Ishikawa (cell line): Measurements from ENCODE around the gene FASN.

ENCODE experiments used
- CEBPB ChIP-seq: IDR thresholded peaks from 2 replicates; pipeline ENCODE4 v1.6.1; 2012
- CREB1 ChIP-seq: IDR thresholded peaks from 2 replicates; pipeline ENCODE4 v1.6.1; 2012; ENCODE audit warnings: low read depth
- EGR1 ChIP-seq: IDR thresholded peaks from 2 replicates; pipeline ENCODE4 v1.6.1; 2012
- EP300 ChIP-seq: IDR thresholded peaks from 2 replicates; pipeline ENCODE4 v1.6.1; 2012; ENCODE audit warnings: borderline replicate concordance
- FOXM1 ChIP-seq: IDR thresholded peaks from 2 replicates; pipeline ENCODE4 v1.6.1; 2012; ENCODE audit warnings: low read depth, borderline replicate concordance
- NFIC ChIP-seq: IDR thresholded peaks from 2 replicates; pipeline ENCODE4 v1.6.1; 2012
- RAD21 ChIP-seq: IDR thresholded peaks from 2 replicates; pipeline ENCODE4 v1.6.1; 2012; ENCODE audit warnings: low read depth
- TAF1 ChIP-seq: IDR thresholded peaks from 2 replicates; pipeline ENCODE4 v1.6.1; 2012; ENCODE audit warnings: low read depth, mild to moderate bottlenecking
- TCF12 ChIP-seq: IDR thresholded peaks from 2 replicates; pipeline ENCODE4 v1.6.1; 2012; ENCODE audit warnings: low read depth
- TEAD4 ChIP-seq: IDR thresholded peaks from 2 replicates; pipeline ENCODE4 v1.6.1; 2012
- YY1 ChIP-seq: IDR thresholded peaks from 2 replicates; pipeline ENCODE4 v1.6.1; 2012; ENCODE audit warnings: low read depth
- ZBTB7A ChIP-seq: IDR thresholded peaks from 2 replicates; pipeline ENCODE4 v1.6.1; 2012; ENCODE audit warnings: low read depth
- TF ChIP-seq, protein P1 (sequence below): IDR thresholded peaks from 2 replicates; pipeline ENCODE4 v1.6.1; 2012
- TF ChIP-seq, protein P2 (sequence below): IDR thresholded peaks from 2 replicates; pipeline ENCODE4 v1.6.1; 2012
- TF ChIP-seq, protein P3 (sequence below): IDR thresholded peaks from 2 replicates; pipeline ENCODE4 v1.6.1; 2012; ENCODE audit warnings: low read depth, mild to moderate bottlenecking

Gene FASN

DNA sequence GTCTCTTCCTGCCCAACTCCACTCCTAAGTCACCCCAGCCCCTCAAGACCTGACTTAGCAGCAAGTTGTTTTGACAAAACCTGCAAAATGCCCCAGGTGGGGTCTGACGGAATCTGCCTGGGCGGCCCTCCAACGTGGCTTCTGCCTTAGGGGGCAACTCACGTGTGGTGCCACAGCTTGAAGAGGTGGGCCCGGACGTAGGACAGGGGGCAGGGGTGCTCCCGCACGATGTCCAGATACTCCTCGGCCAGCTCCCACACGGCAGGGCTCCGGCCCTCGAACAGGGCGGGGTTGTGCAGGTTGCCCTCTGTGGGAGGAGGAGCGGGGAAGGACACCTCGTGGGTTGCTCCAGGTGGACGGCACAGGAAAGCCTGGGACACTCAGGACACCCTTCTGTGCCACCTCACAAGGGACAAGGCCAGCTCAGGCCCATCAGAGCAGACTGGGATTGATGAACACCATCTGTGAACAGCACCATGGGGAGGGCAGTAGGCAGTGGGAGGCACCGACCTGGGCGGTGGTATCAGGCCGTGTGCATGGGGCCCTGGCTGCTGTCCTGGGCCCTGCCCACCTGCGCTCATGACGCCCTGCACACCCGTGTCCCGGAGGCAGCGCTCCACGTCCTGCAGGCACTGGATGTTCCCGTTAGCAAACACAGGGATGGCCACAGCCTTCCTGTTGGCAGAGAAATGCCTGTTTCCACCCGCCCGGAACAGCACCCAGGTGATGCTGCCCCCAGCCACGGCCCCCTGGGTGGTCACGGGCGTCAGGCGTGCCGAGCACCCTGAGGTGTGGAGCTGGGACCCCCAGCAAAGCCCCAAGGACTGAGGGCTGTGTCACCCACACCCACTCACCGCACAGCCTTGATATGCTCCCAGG lies 36.8 kb downstream of the FASN start:
- TF ChIP-seq, protein P1, sequence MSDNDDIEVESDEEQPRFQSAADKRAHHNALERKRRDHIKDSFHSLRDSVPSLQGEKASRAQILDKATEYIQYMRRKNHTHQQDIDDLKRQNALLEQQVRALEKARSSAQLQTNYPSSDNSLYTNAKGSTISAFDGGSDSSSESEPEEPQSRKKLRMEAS = no peak
- TF ChIP-seq FOXM1 (no peak), TEAD4 (no peak), TAF1 (no peak), CEBPB (no peak), EGR1 (no peak), CREB1 (no peak), YY1 (no peak), NFIC (no peak), RAD21 (no peak), TCF12 (no peak), EP300 (no peak), ZBTB7A (no peak)
- TF ChIP-seq, protein P2, sequence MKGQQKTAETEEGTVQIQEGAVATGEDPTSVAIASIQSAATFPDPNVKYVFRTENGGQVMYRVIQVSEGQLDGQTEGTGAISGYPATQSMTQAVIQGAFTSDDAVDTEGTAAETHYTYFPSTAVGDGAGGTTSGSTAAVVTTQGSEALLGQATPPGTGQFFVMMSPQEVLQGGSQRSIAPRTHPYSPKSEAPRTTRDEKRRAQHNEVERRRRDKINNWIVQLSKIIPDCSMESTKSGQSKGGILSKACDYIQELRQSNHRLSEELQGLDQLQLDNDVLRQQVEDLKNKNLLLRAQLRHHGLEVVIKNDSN = no peak
- TF ChIP-seq, protein P3, sequence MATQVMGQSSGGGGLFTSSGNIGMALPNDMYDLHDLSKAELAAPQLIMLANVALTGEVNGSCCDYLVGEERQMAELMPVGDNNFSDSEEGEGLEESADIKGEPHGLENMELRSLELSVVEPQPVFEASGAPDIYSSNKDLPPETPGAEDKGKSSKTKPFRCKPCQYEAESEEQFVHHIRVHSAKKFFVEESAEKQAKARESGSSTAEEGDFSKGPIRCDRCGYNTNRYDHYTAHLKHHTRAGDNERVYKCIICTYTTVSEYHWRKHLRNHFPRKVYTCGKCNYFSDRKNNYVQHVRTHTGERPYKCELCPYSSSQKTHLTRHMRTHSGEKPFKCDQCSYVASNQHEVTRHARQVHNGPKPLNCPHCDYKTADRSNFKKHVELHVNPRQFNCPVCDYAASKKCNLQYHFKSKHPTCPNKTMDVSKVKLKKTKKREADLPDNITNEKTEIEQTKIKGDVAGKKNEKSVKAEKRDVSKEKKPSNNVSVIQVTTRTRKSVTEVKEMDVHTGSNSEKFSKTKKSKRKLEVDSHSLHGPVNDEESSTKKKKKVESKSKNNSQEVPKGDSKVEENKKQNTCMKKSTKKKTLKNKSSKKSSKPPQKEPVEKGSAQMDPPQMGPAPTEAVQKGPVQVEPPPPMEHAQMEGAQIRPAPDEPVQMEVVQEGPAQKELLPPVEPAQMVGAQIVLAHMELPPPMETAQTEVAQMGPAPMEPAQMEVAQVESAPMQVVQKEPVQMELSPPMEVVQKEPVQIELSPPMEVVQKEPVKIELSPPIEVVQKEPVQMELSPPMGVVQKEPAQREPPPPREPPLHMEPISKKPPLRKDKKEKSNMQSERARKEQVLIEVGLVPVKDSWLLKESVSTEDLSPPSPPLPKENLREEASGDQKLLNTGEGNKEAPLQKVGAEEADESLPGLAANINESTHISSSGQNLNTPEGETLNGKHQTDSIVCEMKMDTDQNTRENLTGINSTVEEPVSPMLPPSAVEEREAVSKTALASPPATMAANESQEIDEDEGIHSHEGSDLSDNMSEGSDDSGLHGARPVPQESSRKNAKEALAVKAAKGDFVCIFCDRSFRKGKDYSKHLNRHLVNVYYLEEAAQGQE = no peak

DNA sequence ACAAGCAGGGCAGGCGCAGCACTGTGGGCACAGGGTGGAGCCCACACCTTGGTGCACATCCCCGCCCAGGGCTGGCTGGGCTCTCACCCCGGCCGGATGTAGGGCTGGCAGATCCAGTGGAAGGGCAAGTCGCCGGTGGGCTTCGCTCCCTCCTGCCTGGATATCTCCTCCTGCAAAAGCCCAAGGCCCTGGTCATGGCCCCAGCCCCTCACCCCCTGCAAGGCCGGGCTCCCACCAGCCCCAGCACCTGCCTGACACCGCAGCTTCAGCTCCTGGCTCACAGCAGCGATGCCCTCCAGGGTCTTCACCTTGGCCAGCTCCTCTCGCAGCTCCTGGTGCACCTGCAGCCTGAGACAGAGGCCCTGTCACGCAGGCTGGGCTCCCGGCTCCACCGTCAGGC lies 37.4 kb downstream of the FASN start:
- TF ChIP-seq CEBPB (no peak), EP300 (no peak), YY1 (no peak), CREB1 (no peak), NFIC (no peak), TAF1 (no peak), EGR1 (no peak), ZBTB7A (no peak), TEAD4 (no peak), FOXM1 (no peak), RAD21 (no peak), TCF12 (no peak)
- TF ChIP-seq, protein P3 = no peak
- TF ChIP-seq, protein P2 = no peak
- TF ChIP-seq, protein P1 = no peak

DNA sequence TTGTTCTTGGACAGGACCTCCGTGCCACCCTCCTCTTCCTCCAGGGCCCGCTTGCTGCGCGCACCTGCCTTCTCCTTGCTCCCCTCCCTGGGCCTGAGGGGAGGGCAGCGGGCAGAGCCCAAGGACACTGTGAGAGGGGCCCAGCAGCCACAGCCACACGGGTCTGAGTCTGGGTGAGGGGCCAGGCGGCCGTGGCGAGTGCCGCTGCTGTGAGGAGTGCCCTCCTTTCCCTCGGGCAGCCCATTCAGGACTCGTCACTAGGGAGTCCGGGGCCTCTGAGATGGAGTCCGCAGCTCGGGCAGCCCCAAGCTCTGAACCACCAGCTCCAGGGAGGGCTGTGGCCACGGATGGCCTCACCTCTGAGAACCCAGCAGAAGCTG lies 38.0 kb downstream of the FASN start:
- TF ChIP-seq NFIC (no peak), CREB1 (no peak)
- TF ChIP-seq, protein P3 = no peak

DNA sequence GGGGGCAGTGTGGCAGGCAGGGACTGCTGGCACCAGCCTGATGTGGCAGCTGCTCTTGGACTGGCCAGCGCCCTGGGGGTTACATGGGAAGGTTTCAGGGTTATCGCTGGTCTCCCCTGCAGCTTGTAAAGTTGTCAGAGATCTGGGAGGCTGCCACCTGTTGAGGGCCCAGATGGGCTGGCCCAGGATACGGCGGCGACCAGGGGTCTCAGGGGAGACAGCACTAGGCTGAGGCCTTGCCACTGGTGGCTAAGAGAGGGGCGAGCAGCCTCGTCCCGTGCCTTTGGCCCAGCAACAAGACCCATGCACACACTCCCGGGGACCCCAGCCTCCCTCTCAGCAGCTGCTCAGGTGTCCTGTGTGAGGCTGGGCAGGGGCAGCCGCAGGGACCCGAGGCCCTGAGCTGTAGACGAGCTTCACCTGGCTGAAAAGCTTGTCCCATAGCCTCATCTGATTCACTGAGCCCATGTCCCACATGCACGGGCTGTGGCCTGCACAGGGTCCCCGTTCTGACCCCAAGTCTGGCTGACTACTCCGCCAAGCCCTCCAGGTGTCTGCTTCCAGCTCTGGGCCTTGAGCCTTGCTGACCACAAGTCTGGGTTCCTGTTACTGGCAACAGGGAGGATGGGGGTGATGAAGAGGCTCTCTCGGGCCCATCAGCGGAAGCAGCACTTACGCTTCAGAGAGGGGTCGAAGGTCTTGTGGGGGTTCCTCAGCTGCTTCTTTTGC lies 38.6 kb downstream of the FASN start:
- TF ChIP-seq ZBTB7A (no peak), YY1 (no peak), CEBPB (no peak), EGR1 (no peak), RAD21 (no peak), FOXM1 (no peak), TEAD4 (no peak), CREB1 (no peak)
